CD4-positive, alpha-beta T cell treated with Interleukin-21 for 1 hour (primary cell): ENCODE measurements around the gene CFAP299.

Experiments used
- DNase-seq: peaks from one replicate; pipeline ENCODE4 v3.0.0-alpha.2; 2020

The CFAP299 gene

DNA sequence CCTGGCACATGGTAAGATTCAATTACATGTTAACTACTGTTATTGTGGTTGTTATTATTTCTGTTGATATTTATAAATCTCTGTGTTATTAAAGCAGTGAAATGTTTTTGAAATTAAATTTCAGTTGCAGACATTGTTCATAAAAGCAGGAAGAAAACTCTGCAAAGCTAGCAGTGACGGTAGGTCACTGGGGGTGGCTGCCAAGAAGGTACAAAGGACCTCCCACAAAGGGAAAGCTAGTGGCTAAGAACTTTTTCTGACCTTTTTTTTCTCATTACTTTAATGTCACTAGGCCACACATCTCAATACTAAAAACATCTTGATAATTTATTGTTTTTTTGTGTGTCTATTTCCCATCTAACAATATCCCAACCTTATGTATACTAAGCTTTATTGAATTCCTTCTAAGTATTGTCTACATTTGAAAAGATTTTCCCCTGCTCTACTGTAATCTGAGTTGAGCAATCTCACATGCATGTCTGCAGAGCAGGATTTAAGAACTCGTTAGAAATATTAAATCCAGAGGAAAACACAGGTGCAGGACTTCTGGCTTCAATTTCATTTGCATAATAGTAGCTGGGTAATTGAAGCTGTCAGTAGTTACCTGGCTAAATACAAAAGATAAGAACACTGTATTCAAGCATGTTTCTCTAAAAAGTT lies 197.3 kb downstream of the CFAP299 start:
- DNase-seq, result no peak

DNA sequence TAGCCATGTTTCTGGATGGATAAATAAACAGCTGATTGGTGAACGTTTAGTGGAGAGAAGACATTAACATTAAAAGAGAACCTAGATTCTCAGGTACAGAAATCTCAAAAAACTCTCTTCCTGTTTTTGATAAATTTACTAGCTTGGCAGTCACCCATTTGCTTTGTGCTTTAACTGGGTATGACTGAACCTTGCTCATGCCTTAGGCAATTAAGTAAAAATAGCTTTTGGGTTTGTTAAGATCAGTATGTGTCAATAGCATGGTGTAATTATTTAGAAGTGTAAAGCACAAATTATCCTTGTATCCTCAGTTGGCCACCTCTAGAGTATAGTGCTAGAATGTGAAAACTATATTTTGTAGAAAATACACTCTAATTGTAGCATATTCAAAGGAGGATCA lies 200.0 kb downstream of the CFAP299 start:
- DNase-seq, result no peak

DNA sequence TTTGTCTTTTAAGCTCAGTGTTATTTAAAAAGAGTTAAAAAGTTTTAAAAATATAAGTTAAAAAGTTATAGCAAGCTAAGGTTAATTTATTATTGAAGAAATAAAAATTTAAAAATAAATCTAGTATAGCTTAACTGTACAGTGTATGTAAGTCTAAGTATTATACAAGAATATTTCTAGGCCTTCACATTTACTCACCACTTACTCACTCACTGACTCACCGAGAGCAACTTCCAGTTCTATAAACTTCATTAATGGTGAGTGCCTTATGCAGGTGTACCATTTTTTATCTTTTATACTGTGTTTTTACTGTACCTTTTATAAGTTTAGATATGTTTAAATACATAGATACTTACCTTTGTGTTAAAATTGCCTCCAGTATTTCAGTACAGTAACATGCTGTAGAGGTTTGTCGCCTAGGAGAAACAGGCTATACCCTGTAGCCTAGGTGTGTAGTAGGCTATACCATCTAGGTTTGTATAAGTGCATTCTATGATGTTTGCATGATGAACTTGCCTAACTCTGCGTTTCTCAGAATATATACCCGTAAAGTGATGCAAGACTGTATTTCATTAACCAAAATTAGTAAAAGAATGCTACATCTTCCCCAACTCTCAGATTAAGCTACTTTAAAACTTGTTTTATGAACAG lies 202.9 kb downstream of the CFAP299 start:
- DNase-seq, result no peak

DNA sequence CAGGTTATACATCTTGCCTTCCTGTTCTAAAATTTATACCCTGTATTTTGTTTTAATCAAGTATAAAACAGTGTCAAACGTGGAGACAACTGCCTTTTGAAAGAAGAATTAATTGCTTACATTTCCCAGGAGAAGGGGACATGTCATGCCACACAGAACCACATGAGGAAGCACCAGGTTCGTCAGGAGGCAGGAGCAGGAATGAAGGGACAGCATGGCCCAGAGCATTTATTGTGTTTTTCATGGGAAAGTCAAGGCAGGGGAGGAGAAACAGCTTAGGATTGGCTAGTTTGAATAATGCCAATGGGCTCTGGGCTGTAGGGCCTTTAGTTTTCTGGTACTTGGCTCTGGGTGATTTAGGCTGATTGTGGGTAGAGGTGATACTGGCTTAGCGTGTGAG lies 203.7 kb downstream of the CFAP299 start:
- DNase-seq, result no peak

DNA sequence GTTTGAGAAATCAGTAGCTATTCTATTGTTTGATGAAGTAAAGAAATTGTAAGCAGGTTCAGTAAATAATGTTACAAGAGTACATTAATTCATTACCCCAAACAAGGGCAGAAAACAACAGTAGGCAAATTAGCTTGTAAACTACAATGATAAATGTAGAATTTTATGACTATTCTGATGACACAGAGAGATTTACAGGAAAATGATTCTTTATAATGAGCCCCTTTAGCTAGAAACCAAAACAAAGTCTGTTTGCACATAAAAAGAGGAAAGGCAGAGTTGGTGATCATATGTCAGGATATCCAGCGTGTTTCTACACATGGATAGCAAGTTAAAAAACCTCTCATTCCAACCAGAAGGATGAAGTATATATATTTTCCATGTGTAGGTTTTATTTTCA lies 204.8 kb downstream of the CFAP299 start:
- DNase-seq, result no peak

DNA sequence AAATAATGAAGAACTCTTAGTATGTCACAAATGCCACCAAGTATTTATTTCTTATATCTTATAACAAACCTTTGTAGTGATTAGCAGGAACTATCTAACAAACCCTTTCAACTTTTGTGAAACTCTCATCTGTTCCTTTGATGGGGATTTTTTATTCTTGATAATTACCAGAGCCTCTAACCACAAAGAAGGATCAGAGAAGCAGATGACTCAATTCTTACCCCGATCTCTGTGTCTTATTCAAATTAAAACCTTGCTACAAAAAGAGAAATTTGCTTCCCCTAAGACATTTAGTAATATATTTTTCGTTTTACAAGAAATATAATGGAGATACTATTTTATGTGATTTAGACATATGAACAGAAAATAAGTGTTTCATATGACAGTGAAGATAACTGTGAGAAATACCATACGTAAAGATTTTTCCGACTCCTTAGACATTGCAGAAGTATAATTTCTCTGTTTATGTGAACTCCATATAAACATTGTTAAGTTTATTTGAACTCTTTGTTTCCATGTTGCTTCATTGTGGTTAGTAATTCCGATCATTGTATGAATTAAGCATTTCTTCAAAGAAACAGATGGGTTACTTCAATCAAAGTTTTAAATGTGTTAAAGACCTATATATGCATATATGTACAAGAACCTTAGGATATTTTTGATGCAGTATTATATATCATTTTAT lies 205.4 kb downstream of the CFAP299 start:
- DNase-seq, result peak; percentile 21

DNA sequence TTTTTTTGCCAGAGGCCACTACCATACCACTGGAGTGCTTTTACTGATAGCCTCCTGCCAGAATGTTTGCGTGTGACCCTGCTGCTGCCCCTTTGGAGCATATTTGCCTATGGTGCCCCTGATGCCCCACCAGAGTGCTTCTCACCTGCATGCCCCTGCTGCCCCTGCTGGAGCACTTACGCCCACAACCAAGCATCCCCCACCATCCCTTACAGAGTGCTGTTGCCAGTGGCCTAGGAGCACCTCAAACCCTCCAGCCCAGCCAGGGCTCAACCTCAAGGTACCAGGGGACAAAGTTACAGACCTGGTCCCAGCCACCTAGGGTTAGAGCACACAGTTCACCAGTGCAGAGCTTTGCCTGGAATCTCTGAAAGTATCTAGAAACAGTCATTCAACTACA lies 207.2 kb downstream of the CFAP299 start:
- DNase-seq, result no peak

DNA sequence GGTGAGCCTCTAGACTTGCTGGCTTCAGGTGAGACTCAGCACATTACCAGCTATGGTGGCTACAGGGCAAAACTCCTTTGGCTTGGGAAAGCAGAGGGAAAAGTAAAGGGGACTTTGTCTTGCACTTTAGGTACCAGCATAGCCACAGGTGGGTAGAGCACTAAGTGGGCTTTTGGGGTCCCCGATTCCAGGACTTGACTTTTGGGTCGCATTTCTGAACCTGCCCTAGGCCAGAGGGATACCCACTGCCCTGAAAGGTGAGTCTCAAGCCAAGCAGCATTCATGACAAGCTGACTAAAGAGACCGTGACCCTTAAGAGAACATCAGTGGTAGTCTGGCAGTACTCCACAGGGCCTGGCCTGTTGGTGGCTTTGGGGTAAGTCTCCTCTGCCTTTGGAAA lies 224.8 kb downstream of the CFAP299 start:
- DNase-seq, result no peak

DNA sequence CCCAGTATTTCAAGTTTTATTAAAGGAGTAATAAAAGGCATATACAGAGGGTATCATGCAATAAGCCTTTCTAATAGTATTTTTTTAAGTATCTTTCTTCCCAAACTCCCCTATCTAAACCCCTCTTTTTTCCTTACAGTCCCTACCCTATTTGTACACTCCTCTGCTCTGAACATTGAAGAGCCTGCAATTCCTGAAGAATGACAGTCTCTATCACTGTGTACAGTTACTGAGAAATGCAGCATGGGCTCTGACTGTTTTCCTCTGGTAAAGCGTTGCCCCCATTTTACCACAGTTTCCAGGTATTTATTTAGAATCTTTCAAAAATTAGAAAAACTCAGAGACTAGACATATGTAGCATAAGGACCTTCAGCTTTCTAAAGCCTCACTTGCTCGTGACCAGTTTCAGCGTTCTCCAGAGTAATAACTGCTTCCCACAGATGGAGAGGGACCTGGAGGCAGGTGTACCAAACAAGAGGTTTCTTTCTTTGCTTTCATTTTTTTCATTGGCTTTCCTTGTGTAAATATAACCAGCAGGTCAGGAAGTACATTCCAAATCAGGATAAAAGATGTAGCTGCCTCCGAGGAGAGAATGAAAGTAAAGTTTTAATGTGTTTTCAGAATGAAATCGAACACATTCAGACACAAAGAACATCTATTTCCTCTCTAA lies 230.8 kb downstream of the CFAP299 start:
- no peak for DNase-seq

DNA sequence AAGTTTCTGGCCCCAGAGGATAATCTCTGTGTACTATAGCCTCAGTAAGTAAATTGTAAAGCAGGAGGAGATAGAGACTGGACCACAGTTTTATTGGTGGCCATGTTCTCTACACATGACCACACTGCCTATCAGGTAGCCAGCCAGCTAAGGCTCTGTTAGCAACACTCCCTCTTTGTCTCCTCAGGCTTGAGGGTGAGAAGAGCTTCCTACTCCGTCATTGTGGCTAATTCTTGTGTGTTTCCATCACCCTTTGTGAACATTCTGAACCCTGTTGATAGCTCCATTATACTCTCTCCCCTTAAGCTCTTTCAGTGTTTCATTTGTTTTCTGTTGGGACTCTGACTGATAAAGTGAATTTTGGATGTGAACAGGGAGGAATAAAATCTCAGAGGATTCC lies 233.4 kb downstream of the CFAP299 start:
- no peak for DNase-seq

DNA sequence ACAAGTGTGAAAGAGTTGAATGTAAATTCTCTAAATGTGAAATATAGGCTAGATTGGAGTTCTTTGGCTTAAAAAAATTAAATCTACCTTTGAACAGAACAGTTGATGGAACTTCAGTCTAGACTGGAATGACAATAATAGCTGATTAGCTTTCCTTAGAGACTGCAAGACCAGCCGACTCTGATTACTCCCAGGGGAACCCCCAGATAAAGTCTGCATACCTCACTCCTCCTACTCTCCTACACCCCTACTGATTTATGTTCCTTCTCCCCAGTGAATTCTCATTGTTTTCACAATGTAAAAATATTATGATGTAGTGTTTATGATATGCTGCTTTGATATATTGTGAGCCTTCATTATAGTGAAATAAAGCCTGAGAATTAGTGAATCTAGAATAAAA lies 241.3 kb downstream of the CFAP299 start:
- no peak for DNase-seq

DNA sequence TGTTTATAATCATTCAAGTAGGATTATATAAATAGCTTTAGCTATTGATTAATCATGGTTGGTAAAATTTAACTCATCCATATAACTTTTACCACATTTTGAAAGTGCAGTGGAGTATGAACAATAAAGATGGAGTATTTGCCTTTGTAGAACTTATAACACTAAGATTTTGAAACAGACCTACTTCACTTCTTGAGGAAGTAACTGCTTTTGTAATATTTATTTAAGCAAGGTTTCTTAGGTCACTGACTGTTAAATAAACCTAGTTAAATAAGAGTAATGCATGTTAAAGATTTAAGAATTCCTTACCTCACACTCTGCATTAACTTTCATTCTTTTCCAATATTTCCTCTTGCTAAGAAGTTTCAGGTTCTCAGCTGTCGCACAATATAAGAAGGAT lies 242.5 kb downstream of the CFAP299 start:
- no peak for DNase-seq

DNA sequence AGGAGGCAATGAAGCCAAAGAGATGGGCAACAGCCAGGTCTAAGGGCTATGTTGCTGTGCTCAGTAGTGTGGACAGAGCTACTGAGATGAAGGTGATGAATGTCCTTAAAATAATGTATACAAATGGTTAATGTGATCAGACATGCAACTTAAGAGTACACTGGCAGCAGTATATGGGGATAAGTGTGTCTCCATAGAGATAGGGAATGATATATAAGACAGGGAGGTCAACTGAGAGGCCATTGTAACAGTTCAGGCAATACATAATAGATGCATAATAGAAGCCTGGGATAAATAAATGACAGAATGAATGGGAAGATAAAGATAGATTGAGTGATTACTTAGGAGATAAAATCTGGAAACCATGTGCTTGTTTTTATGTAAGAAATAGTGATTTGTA lies 250.0 kb downstream of the CFAP299 start:
- DNase-seq, result no peak

DNA sequence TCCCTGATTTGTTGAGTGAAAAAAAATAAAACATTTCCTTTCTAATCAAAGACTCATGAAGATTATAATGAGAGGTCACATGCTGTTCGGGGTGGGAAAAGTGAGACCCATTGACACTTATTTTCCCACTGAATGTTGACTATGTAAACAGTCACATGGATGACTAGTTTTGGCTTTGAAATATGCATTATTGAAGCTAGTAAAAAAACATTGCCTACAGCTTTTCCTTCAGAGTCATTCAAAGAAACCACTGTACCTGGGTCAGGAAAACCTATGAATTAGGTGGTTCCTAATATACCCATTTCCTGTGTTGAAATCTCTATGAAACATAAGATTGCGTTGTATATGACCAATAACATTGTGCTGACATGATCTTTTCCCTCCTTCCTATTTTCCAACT lies 251.2 kb downstream of the CFAP299 start:
- DNase-seq, result no peak

DNA sequence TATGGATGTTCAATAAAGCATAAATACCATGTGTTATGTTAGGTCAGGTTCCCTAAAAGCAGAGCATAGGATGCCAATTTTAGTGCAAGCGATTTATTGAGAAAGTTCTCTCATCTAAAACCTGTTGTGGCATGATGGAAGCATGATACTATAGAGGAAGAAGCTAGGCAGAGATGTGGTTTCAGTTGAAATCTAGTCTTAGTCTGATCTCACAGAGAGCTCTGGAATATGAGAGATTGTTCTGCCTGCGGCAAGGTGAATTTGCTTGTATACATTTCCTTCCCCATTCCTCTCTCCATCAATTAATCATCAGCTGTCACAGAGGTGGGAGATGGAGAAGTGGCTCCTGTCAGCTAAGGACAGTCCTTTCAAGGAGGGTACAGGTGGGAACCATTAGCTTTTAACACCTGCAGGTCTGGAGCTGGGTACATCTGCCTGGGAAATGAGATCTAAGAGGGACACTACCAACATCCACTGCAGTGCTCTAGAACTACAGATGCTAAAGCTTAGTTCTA lies 252.4 kb downstream of the CFAP299 start:
- DNase-seq, result no peak

DNA sequence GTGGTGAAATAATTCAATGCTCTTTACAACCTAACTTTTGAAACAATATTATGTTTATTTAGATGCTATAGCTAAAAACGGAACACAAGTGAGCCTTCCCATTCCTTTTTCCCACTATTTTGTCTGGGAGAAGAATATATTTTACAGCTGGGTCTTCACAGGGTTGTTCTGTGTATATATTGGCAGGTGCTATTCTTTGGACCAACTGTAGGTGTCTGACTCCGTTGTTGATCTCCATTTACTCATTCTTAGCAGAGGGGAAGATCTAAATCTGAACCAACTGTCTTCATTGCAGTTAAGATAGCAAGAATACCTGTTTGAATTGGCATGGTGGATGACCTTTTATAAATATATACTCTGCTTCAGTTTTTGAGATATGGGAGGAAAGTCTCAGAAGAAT lies 257.4 kb downstream of the CFAP299 start:
- DNase-seq, result no peak

DNA sequence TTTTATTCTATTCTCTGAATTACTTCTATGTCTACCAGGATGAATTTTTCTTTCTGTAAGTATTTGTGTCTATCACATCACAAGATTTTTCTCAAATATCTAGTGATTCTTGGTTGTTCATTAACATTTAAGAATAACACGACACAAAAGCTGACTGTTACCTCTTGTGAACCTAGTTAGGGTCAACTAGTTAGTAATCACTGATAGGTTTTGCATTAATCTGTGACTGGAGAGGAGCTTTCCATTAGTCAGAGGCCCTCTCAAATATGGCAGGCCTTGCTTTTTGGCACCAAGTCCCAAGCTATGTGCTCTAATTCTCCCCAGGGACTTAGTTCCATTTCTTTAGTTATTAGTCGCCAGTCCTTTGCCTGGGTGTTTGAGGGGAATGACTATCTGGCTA lies 259.2 kb downstream of the CFAP299 start:
- no peak for DNase-seq

DNA sequence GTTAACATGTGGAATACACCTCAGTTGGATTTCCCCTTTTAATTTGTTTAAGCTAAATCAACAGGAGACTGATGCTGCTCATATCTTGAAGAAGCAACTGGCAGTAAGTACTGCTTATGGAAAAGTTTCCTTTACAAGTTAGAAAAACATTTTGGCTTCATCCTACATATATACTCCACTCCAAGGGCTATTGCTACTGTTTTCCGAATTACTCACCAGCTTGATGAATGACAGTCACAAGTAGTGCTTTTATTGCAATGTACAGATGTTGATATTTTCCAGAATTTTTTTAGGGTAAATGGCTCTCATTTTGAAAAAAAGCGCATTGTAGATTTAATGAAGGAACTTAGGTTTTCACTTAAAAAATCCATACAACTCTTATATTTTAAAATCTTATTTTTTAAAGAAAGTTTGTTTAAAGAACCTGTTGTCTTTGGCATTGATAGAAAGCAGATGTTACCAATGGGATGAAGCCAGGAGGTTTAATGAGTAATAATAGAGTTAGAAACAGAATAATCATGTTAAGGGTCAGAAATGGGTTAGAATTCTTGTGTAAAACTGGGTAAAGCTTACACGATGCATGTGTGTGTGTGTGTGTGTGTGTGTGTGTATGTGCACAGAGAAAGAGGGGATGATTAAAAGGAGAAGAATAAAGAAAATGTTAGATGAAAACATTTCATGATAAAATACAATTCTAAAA lies 272.9 kb downstream of the CFAP299 start:
- DNase-seq, result no peak

DNA sequence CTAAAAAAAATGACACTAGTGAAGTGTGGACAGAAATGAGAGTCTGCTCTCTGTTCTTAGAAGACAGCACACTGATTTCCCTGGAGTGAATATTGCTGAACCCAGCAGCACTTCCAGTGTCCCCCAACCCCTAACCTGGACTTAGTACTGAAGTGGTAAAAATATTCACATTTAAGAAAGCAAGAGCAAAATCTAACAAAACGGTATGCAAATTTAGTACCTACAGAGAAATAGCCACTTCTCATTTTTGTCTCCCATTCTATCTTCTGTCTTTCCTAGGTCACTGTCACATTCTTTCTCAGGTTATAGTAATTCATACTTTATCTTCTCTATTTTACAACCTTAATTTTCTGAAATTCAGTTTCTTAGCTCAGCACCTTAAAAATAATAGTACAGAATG lies 274.7 kb downstream of the CFAP299 start:
- no peak for DNase-seq

DNA sequence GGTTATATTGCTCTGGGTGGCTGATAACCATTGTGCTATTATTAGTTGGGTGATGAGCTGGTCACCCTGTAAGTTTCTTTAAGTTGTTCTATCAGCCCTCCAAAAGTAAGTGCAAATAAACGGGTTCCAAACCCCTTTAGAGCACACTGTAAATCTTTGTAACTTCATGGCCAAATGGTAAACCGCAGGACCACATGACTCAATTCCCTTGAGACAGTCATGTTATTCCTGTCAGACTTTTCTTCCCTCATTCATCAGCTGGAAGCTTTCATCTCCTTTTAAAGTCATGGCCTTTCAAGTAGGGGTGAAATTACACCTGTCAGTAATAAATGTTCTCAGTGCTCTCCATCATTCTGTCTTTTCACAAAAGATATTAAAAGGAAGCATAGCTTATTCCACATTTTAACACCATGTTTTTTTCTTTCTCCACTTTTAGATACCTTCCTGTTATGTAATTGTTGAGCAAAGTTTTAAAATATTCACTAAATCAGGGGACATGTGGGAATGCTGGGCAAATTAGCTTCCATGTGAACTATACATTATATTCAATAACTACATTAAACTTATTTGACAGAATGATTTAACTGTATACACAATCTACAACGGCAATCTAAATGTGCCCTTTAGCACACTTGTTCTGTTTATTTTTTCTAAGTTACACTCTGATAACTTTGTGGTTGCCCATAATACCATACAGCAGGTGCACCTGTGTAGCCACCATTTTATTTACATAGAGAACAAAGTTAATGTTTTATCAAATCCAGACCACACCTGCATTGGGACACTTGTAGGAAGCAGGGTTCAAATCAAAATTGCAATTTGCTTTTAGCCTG lies 275.5 kb downstream of the CFAP299 start:
- DNase-seq, result no peak

DNA sequence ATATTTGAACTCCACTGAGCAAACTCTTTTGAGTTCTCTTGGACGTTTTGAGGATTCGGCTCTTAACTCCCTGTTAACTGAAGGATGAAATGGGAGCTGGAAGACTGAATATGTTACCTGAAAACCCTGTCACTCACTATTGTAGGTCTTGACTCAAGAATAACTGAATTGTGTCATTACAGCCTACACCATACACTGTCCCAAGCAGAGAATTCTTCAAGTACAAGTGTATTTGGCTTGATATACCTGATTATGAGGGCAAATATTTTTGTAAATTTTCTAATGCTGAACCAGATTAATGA lies 276.1 kb downstream of the CFAP299 start:
- no peak for DNase-seq

DNA sequence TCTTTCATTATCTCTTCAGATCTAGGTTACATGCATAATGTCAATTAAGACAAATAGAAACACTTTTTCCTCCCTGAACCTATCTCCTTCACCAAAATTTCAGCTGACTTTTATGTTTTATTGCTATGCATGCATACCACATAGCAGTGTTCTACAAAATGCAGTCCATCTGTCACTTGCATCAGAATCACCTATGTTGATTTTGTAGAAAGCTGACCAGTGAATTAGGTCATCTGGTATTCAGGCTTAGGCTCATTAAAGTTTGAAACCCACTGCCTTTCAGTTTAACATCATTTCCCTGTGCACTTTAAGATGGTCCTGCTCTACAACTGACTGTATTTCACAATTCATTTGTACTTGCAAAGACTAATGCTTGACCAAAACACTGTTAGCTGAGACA lies 277.9 kb downstream of the CFAP299 start:
- DNase-seq, result no peak
